Type B pancreatic cell (in vitro differentiated cells): Measurements from ENCODE around the gene NPFF. TPM values are rescaled to one million over a fixed set of nuclear protein-coding genes. Genes with fewer than 3 reads are reported as not detected.

Experiments used
- DNase-seq: peaks from one replicate; pipeline ENCODE4 v3.0.0; 2021; ENCODE audit warnings: mixed read lengths; ENCODE audit not compliant: unreplicated experiment; ENCODE audit errors: extremely low spot score
- H3K27ac Mint-ChIP-seq: 2 replicates; pipeline ENCODE4 v1.8.0; 2021; ENCODE audit warnings: mild to moderate bottlenecking, mixed read lengths
- H3K27me3 Mint-ChIP-seq: 2 replicates; pipeline ENCODE4 v1.8.0; 2021; ENCODE audit warnings: mixed read lengths
- H3K36me3 Mint-ChIP-seq: 2 replicates; pipeline ENCODE4 v1.8.0; 2021; ENCODE audit warnings: mixed read lengths
- H3K4me1 Mint-ChIP-seq: one replicate; pipeline ENCODE4 v1.8.0; 2021; ENCODE audit warnings: mixed read lengths; ENCODE audit not compliant: unreplicated experiment
- H3K4me3 Mint-ChIP-seq: 2 replicates; pipeline ENCODE4 v1.8.0; 2021; ENCODE audit warnings: mild to moderate bottlenecking, mixed read lengths
- H3K9me3 Mint-ChIP-seq: 2 replicates; pipeline ENCODE4 v1.8.0; 2021; ENCODE audit warnings: mixed read lengths
- total RNA-seq: library from RNA; stranded (reverse); gene quantifications from 2 replicates; pipeline ENCODE4 v1.2.1, GENCODE V29; 2021; ENCODE audit warnings: low replicate concordance
- TF ChIP-seq, protein P1 (sequence below): fragments of 200-600 bp; sonication (generic); conservative IDR thresholded peaks from 2 replicates; pipeline ENCODE4 v1.5.0; 2021; ENCODE audit warnings: antibody characterized with exemption, mild to moderate bottlenecking

The NPFF gene
- total RNA-seq, 1 donor from 2014 or later = not detected

DNA sequence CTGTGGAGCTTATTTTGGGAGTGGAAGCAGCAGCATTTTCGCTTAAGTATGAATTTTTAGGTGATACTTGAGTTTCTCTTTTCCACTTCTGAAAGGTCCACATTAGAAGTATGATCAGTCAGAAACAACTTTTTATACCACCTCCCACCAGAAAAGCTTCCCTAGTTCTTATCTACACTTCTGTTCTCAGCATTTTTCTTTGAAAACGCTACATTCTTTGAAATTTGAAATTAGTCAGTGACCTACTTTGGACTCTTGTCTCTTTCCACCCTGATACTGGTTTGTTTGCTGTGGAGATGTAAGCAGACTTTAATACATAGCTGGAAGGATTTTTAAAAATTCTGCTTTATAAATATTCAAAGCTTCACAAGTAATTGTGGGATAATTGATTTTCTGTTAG lies 33.2 kb downstream of the NPFF start:
- Mint-ChIP-seq H3K4me1 (peaks cover 13% of the 10 kb centered on the region), H3K27ac (peak overlapping the region; percentile 17), H3K4me3 (no peak overlapping the region), H3K27me3 (no peaks in the 10 kb centered on the region), H3K9me3 (no peaks in the 10 kb centered on the region), H3K36me3 (peaks cover 45% of the 10 kb centered on the region)
- TF ChIP-seq, protein P1, sequence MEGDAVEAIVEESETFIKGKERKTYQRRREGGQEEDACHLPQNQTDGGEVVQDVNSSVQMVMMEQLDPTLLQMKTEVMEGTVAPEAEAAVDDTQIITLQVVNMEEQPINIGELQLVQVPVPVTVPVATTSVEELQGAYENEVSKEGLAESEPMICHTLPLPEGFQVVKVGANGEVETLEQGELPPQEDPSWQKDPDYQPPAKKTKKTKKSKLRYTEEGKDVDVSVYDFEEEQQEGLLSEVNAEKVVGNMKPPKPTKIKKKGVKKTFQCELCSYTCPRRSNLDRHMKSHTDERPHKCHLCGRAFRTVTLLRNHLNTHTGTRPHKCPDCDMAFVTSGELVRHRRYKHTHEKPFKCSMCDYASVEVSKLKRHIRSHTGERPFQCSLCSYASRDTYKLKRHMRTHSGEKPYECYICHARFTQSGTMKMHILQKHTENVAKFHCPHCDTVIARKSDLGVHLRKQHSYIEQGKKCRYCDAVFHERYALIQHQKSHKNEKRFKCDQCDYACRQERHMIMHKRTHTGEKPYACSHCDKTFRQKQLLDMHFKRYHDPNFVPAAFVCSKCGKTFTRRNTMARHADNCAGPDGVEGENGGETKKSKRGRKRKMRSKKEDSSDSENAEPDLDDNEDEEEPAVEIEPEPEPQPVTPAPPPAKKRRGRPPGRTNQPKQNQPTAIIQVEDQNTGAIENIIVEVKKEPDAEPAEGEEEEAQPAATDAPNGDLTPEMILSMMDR = no peak
- DNase-seq = no peak

- DNase-seq = no peak
- no peak overlapping the region for H3K4me3 Mint-ChIP-seq
- H3K36me3 Mint-ChIP-seq = peaks cover 58% of the 10 kb centered on the region
- no peak overlapping the region for H3K27ac Mint-ChIP-seq
- H3K9me3 Mint-ChIP-seq = no peaks in the 10 kb centered on the region
- TF ChIP-seq, protein P1 = no peak
- no peaks in the 10 kb centered on the region for H3K27me3 Mint-ChIP-seq
- H3K4me1 Mint-ChIP-seq = peaks cover 13% of the 10 kb centered on the region
Measured at GRCh38 chr12:53472056-53472582, 35.2 kb downstream of the NPFF start.

GRCh38 chr12:53468282-53468681 lies 39.0 kb downstream of the NPFF start:
- H3K4me3 Mint-ChIP-seq = no peak overlapping the region

DNA sequence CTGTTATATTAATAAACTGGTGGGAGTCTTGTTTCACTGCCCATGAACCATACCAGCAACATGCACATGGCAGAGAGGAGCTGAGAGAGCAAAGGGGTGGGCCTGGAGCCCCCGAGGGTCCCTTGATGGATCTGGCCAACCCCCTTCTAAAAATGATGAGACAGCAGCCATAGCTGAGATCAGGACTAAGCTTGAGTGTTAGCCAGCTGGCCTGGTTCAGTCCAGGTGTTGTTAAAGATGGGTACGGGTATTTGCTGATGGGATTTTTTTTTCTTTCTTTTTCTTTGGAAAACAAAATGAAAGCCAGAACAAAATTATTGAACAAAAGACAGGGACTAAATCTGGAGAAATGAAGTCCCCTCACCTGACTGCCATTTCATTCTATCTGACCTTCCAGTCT lies 39.4 kb downstream of the NPFF start:
- TF ChIP-seq, protein P1 = no peak
- DNase-seq = no peak
- peaks cover 54% of the 10 kb centered on the region for H3K36me3 Mint-ChIP-seq
- no peak overlapping the region for H3K4me3 Mint-ChIP-seq
- no peak overlapping the region for H3K27ac Mint-ChIP-seq
- no peaks in the 10 kb centered on the region for H3K9me3 Mint-ChIP-seq
- peaks cover 12% of the 10 kb centered on the region for H3K4me1 Mint-ChIP-seq
- H3K27me3 Mint-ChIP-seq = no peaks in the 10 kb centered on the region

More at GRCh38 chr12:53468282-53468681, 39.0 kb downstream of the NPFF start:
- H3K9me3 Mint-ChIP-seq = no peaks in the 10 kb centered on the region
- TF ChIP-seq, protein P1 = no peak
- peaks cover 51% of the 10 kb centered on the region for H3K36me3 Mint-ChIP-seq
- H3K27me3 Mint-ChIP-seq = no peaks in the 10 kb centered on the region
- peaks cover 12% of the 10 kb centered on the region for H3K4me1 Mint-ChIP-seq
- no peak overlapping the region for H3K27ac Mint-ChIP-seq
- no peak for DNase-seq

- H3K4me3 Mint-ChIP-seq = no peak overlapping the region
Measured at GRCh38 chr12:53467082-53467481, 40.2 kb downstream of the NPFF start.

More at GRCh38 chr12:53467082-53467481, 40.2 kb downstream of the NPFF start:
- TF ChIP-seq, protein P1 = no peak
- no peak for DNase-seq
- no peaks in the 10 kb centered on the region for H3K9me3 Mint-ChIP-seq
- peaks cover 55% of the 10 kb centered on the region for H3K36me3 Mint-ChIP-seq
- H3K27me3 Mint-ChIP-seq = no peaks in the 10 kb centered on the region
- peak overlapping the region; percentile 56 for H3K27ac Mint-ChIP-seq
- H3K4me1 Mint-ChIP-seq = peaks cover 12% of the 10 kb centered on the region
